ENCODE results near the gene DND1. TPM values are rescaled to one million over a fixed set of nuclear protein-coding genes. Genes with fewer than 3 reads are reported as not detected.
"Not testable (repeated sequence)": the region's sequence is repeated elsewhere in the genome, so short reads cannot be mapped to it uniquely, and the experiment has no call there.

DND1 gene
- total RNA-seq, 1 experiment from 2014 or later = 1.8 TPM

- intact Hi-C loops (cut with micrococcal nuclease; ENCODE audit: unreplicated experiment) = loop anchor here (10.0 kb wide), 1 partner anchor 143 kb away; no protein-coding TSS in a partner anchor
- H3K27ac ChIP-seq (ENCODE audit: low read length) = peak overlapping the region; percentile 83
- peak overlapping the region; percentile 55 to 72 for H3K4me3 ChIP-seq (ENCODE audit: low read depth in 2 of 2, low read length in 2 of 2)
- CTCF ChIA-PET = interaction anchor here (0.5 kb wide), 1 partner anchor 8 kb away, joined by 4 read pairs; no protein-coding TSS in a partner anchor
- ATAC-seq (no peak; the same call in 1 of the 2 replicates), DNase-seq (ENCODE audit: low read depth, low spot score) (no peak)
- POLR2A ChIA-PET = interaction anchor here (0.5 to 0.9 kb wide), 3 partner anchors 16 to 154 kb away, joined by 3 to 4 read pairs (median 4); partner anchors contain the start of gene ZMAT2
- no peaks in the 10 kb centered on the region for H3K36me3 ChIP-seq (ENCODE audit: control insufficient read depth, insufficient read depth, low read length)
- BruUV-seq (replicated peaks) = no TSS peak
- 0 out of 2 replicates have a peak, but pooled peaks cover 2% of the 10 kb centered on the region for H3K4me1 ChIP-seq (ENCODE audit: control insufficient read depth, insufficient read depth, low read length)
- TF ChIP-seq SIN3A (IDR thresholded peaks at IDR 0.05; ENCODE audit: borderline replicate concordance, insufficient read depth, low read depth, low read length) = no peak
- TF ChIP-seq POLR2AphosphoS5 (IDR thresholded peaks at IDR 0.05; ENCODE audit: low read depth, low read length) = no peak
- no peak for TF ChIP-seq TCF7L2 (IDR thresholded peaks at IDR 0.05; ENCODE audit: low read depth, low read length)
- no peak for TF ChIP-seq CTCF (IDR thresholded peaks at IDR 0.05)
- no peak for TF ChIP-seq REST (IDR thresholded peaks at IDR 0.05; ENCODE audit: insufficient read depth in 1 of 2, low read depth in 2 of 2, low read length in 1 of 2)
- H3K9me3 ChIP-seq (ENCODE audit: control insufficient read depth, insufficient read depth, low read depth, low read length) = no peaks in the 10 kb centered on the region
- H3K27me3 ChIP-seq (ENCODE audit: control insufficient read depth, insufficient read depth, low read length) = no peaks in the 10 kb centered on the region
- in situ Hi-C loops (cut with HindIII; ENCODE audit: low pct_unique_long_range_greater_than_20kb, low sequenced_read_pairs) = no loop called here
These were observed 44.9 kb upstream of the DND1 start for GRCh38 chr5:140718266-140718592.

GRCh38 chr5:140716238-140716637, 42.9 kb upstream of the DND1 start:
- H3K4me1 ChIP-seq (ENCODE audit: control insufficient read depth, insufficient read depth, low read length); H3K27me3 ChIP-seq (ENCODE audit: control insufficient read depth, insufficient read depth, low read length); BruUV-seq (replicated peaks); H3K4me3 ChIP-seq (ENCODE audit: low read depth in 2 of 2, low read length in 2 of 2); in situ Hi-C loops (cut with HindIII; ENCODE audit: low pct_unique_long_range_greater_than_20kb, low sequenced_read_pairs); CTCF ChIA-PET; H3K27ac ChIP-seq (ENCODE audit: low read length); ATAC-seq; DNase-seq (ENCODE audit: low read depth, low spot score); H3K9me3 ChIP-seq (ENCODE audit: control insufficient read depth, insufficient read depth, low read depth, low read length); H3K36me3 ChIP-seq (ENCODE audit: control insufficient read depth, insufficient read depth, low read length); POLR2A ChIA-PET: not testable (repeated sequence)
- intact Hi-C loops (cut with micrococcal nuclease; ENCODE audit: unreplicated experiment) = loop anchor here (10.0 kb wide), 1 partner anchor 141 kb away; no protein-coding TSS in a partner anchor

DNA sequence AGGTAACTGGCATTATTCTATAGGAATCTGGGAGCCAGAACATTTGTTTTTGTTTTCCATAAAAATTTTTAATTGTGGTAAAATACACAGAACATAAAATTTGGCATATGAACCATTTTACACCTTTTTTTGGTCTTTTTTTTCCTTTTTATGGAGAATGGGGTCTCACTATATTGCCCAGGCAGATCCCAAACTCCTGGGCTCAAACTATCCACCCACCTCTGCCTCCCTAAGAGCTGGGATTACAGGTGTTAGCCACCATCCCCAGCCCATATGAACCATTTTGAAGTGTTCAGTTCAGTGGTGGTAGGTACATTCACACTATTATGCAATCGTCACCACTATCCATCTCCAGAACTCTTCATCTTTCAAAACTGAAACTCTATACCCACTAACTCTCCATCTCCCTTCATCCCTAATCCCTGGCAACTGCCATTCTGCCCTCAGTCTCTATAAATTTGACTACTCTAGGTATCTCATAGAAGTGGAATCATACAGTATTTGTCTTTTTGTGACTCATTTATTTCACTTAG, 40.3 kb upstream of the DND1 start:
- CTCF ChIA-PET = no interaction called here
- DNase-seq (ENCODE audit: low read depth, low spot score) = no peak
- ATAC-seq = no peak
- BruUV-seq (replicated peaks) = no TSS peak
- Histone ChIP-seq H3K4me3 (ENCODE audit: low read depth in 2 of 2, low read length in 2 of 2) (no peak overlapping the region), H3K9me3 (ENCODE audit: control insufficient read depth, insufficient read depth, low read depth, low read length) (no peaks in the 10 kb centered on the region), H3K27ac (ENCODE audit: low read length) (no peak overlapping the region), H3K36me3 (ENCODE audit: control insufficient read depth, insufficient read depth, low read length) (no peaks in the 10 kb centered on the region), H3K27me3 (ENCODE audit: control insufficient read depth, insufficient read depth, low read length) (no peaks in the 10 kb centered on the region), H3K4me1 (ENCODE audit: control insufficient read depth, insufficient read depth, low read length) (no peaks in the 10 kb centered on the region)
- in situ Hi-C loops (cut with HindIII; ENCODE audit: low pct_unique_long_range_greater_than_20kb, low sequenced_read_pairs) (no loop called here), intact Hi-C loops (cut with micrococcal nuclease; ENCODE audit: unreplicated experiment) (loop anchor here (10.0 kb wide), 1 partner anchor 139 kb away; no protein-coding TSS in a partner anchor)
- POLR2A ChIA-PET = no interaction called here
- no peak for TF ChIP-seq TCF7L2 (IDR thresholded peaks at IDR 0.05; ENCODE audit: low read depth, low read length)
